HG03135 (cell line): ENCODE results near the gene PPFIA4.

ENCODE experiments used
- ATAC-seq: cut with Tn5 transposase; IDR thresholded peaks from one replicate; pipeline ENCODE4 v1.9.1; 2021; ENCODE audit warnings: mild to moderate bottlenecking, moderate library complexity; ENCODE audit not compliant: unreplicated experiment

The PPFIA4 gene

DNA sequence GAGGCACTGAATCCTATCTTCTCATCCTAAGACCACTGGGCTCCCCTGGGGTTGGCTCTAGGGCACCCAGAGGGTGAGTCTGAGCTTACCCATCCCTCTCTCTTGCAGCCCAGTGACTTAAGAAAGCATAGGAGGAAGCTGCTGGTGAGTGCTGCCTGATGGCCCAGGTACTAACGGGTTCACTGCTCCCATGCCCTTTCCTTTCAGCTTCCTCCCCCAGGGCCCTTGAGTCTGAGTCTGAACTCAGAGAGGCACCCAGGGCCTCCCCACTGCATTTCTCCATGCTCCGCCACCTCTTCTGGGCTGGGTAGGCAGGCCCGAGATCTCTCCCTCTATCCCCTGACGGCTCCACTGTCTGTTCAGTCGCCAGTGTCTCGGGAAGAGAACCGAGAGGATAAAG is 29.7 kb downstream of the PPFIA4 start:
- ATAC-seq: no peak

DNA sequence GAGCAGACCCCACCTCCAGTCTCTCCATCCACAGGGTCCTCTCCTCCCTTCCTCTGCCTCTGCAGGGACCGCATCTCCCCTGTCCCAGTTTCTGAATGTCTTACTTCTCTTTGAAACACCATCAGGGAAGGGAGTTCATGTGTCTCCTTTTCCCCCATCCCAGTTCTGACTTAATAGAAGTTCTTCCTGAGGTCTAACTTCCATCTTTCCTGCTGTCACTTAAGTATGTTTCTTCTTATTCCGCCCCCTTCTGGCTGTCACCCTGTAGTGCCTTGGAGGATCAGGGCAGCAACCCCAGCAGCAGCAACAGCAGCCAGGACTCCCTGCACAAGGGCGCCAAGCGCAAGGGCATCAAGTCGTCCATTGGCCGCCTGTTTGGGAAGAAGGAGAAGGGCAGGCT is 30.2 kb downstream of the PPFIA4 start:
- no peak for ATAC-seq

DNA sequence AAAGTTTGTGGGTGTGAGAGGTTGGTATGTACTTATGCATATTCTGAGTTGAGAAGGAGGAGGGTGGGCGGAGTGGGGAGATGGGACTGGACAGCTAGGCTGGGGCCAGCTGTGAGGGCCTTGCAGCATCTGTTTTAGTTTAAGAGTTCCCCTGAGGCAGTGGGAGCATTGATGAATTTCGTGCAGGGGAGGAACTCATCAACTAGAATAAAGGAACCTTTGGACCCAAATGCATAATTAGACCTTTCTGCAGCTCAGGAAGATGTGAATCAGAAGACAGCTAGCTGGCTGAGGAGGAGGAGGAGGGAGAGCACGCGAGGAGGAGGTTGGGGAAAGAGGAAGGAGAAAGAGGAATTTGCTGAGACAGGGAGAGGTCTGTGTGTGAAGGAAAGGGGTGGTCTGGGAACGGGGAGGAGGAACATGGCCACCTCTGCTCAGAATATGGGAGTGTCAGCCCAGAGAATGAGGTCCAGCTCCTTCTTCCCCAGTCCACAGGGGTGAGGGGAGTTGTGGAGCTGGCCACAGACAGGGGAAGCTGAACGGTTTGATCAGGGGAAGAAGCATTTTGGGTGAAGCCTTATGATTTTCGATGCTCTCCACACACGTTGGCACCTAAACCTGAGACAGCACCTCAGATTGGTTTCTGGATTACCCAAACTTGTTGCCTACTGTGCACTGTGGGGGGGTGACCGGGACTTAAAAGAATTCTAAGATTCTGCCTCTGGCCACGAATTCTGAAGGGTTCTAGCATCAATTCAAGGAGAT is 31.8 kb downstream of the PPFIA4 start:
- ATAC-seq: no peak

DNA sequence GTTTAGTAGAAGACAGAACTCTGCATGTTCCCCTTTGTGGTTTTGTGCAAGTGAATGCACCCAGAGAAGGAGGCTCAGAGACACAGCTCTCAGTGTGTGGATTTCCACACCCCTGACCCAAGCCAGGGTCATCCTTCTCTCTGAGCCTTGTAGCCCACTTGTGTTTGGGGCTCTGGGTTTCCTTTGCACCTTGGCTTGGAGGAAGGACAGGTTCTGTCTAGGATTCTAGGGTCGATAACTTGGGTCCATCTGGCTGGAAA is 32.3 kb downstream of the PPFIA4 start:
- ATAC-seq: no peak

DNA sequence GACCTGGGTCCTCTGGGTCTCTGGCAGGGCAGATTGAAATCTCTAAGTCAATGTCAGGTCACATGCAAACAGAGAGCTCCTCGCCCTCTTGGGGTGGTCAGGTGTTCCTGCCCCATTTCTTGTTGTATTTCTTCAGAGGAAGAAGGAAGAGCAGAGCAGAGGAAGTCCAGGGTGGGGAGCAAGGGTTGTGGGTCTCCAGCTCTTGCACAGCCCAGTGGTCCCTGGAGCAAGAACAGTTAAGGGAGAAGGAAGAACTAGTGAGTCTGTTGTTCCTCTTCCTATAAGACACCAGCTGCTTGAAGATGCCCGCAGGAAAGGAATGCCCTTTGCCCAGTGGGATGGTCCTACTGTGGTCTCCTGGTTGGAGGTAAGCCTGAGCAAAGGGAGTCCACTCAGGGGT is 33.2 kb downstream of the PPFIA4 start:
- no peak for ATAC-seq

- no peak for ATAC-seq
Observed at GRCh38 chr1:203060115-203060514, 33.8 kb downstream of the PPFIA4 start.

DNA sequence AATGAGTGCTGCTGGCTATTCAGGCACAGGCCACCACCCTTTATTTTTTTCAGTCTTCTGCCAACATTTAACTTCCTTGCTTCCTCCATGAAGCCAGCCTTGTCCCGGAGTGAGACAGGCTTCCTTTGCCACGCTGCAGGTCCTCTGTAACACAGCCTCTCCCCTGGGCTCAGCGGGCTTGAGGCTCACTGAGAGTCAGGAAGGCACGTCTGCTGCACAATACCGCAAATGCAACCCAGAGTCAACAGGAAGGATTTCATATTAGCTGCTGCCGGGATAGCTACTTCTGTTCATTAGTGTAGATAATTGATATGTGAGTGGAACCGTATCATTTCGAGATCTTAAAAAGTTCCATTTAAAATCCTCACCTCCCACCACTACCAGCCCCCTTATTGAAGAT is 37.0 kb downstream of the PPFIA4 start:
- no peak for ATAC-seq

DNA sequence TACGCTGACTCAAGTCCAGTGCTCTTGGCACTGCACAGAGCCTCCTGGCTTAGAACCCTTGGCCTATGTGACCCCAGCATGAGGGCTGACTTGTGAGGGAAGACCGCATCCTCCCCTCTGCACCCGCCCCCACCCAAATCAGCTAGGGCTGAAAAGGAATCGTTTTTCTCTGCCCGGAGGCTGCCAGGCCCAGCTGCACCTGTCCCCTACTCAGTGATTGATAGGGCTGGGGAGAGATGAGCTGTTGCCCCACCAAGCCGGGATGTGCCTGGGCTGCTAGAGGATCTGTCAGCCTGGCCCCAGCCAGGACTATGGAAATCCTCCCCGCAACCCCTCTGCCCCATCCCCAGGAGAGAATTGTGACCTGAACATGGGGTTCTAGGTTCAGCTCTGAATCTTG is 38.9 kb downstream of the PPFIA4 start:
- ATAC-seq: no peak

- ATAC-seq: no peak
Observed at GRCh38 chr1:203065986-203066385, 39.7 kb downstream of the PPFIA4 start.

- no peak for ATAC-seq
Observed at GRCh38 chr1:203066965-203067364, 40.7 kb downstream of the PPFIA4 start.

- ATAC-seq: no peak
Observed at GRCh38 chr1:203069030-203069747, 42.9 kb downstream of the PPFIA4 start.

- ATAC-seq: no peak
Observed at GRCh38 chr1:203072002-203072602, 45.8 kb downstream of the PPFIA4 start.

- no peak for ATAC-seq
Observed at GRCh38 chr1:203072911-203073310, 46.6 kb downstream of the PPFIA4 start.

GRCh38 chr1:203073469-203073868 is 47.2 kb downstream of the PPFIA4 start:
- no peak for ATAC-seq

GRCh38 chr1:203074610-203075009 is 48.3 kb downstream of the PPFIA4 start:
- no peak for ATAC-seq

GRCh38 chr1:203075236-203076030 is 49.1 kb downstream of the PPFIA4 start:
- ATAC-seq: no peak

GRCh38 chr1:203076031-203076511 is 49.8 kb downstream of the PPFIA4 start:
- ATAC-seq: no peak

DNA sequence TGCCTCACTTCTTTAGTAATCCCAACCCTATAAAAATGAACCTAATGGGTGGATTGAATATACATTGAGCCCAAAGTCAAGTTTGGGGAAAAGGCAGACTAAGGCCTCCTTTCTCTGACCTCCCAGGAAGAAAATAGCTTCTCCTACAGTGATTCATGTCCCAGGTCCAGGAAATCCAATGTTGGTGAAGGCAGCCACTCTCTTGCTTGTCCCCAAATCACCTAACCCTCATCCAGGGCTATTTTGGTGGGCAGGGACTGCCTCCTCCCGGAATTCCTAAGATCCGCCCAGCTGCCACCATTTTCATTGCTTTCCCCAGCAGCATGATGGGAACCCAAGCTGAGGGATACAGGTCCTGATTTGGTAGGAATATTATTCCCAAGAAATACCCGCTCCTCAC is 51.1 kb downstream of the PPFIA4 start:
- no peak for ATAC-seq

- no peak for ATAC-seq
Observed at GRCh38 chr1:203077956-203078355, 51.7 kb downstream of the PPFIA4 start.

- ATAC-seq: no peak
Observed at GRCh38 chr1:203078478-203078877, 52.2 kb downstream of the PPFIA4 start.

DNA sequence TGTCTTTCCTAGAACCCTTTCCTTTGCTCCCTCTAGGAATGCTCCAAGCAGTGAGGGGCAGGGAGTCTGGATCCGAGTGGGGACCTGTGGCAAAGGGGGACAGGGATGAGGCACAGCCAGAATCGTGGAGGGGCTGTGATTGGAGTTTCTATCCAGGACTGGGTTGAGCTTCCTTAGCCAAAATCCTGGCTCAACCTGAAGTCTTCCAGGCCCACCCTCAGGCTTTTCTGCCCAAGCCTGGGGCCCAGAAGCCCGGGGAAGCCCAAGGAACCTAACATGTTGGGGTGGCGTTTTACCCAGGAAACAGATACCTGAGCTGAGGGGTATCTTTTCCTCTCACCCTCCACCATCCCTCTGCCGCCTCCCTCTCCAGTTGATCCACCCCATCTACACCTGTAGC is 54.2 kb downstream of the PPFIA4 start:
- no peak for ATAC-seq
